GM23338 (cell line): ENCODE measurements around the gene MTRF1L. TPM values are rescaled to one million over a fixed set of nuclear protein-coding genes. Genes with fewer than 3 reads are reported as not detected.
A peak's percentile ranks its signal among the peaks of the same experiment; 100 is the strongest.

ENCODE experiments used
- ATAC-seq: fragments of 200-7000 bp; cut with Tn5 transposase; 3 replicates; pipeline ENCODE4 v1.9.1; 2020
- DNase-seq: peaks from one replicate; pipeline ENCODE4 v3.0.0-alpha.2; 2015; ENCODE audit warnings: low spot score
- H2AFZ ChIP-seq: fragments of 200-600 bp; sonication (generic); 2 replicates; pipeline ENCODE4 v1.8.0; 2016; ENCODE audit warnings: antibody characterized with exemption, mild to moderate bottlenecking, moderate library complexity
- H3F3A ChIP-seq: fragments of 200-600 bp; sonication (generic); replicated peaks from 2 replicates; pipeline ENCODE4 v1.8.0; 2017; ENCODE audit warnings: antibody characterized with exemption, mixed run types, low read depth
- H3K27ac ChIP-seq: fragments of 200-600 bp; sonication (generic); 2 replicates; pipeline ENCODE4 v1.6.1; 2016; ENCODE audit warnings: low read depth
- H3K27me3 ChIP-seq: fragments of 200-600 bp; sonication (generic); 2 replicates; pipeline ENCODE4 v1.8.0; 2016; ENCODE audit warnings: mild to moderate bottlenecking, mixed run types, moderate library complexity; ENCODE audit not compliant: insufficient read depth
- H3K36me3 ChIP-seq: fragments of 200-600 bp; sonication (generic); 2 replicates; pipeline ENCODE4 v1.8.0; 2016; ENCODE audit warnings: mild to moderate bottlenecking; ENCODE audit not compliant: insufficient read depth
- H3K4me1 ChIP-seq: fragments of 200-600 bp; sonication (generic); 2 replicates; pipeline ENCODE4 v1.8.0; 2016; ENCODE audit warnings: mild to moderate bottlenecking, moderate library complexity; ENCODE audit not compliant: insufficient read depth
- H3K4me2 ChIP-seq: fragments of 200-600 bp; sonication (generic); 2 replicates; pipeline ENCODE4 v1.7.1; 2017; ENCODE audit warnings: mixed run types
- H3K4me3 ChIP-seq: fragments of 200-600 bp; sonication (generic); 2 replicates; pipeline ENCODE4 v1.6.1; 2016; ENCODE audit warnings: mixed run types
- H3K79me2 ChIP-seq: fragments of 200-600 bp; sonication (generic); replicated peaks from 2 replicates; pipeline ENCODE4 v1.8.0; 2017; ENCODE audit warnings: mild to moderate bottlenecking; ENCODE audit not compliant: insufficient read depth
- H3K9me2 ChIP-seq: fragments of 200-600 bp; sonication (generic); 2 replicates; pipeline ENCODE4 v1.8.0; 2017; ENCODE audit not compliant: insufficient read depth
- H4K20me1 ChIP-seq: fragments of 200-600 bp; sonication (generic); replicated peaks from 2 replicates; pipeline ENCODE4 v1.8.0; 2017; ENCODE audit warnings: mild to moderate bottlenecking; ENCODE audit not compliant: insufficient read depth
- H3K27ac Mint-ChIP-seq: 2 replicates; pipeline ENCODE4 v1.8.0; 2020; ENCODE audit warnings: inconsistent platforms, mild to moderate bottlenecking, moderate library complexity, mixed read lengths
- H3K27me3 Mint-ChIP-seq: 3 replicates; pipeline ENCODE4 v1.8.0; 2022; ENCODE audit warnings: low read depth, mild to moderate bottlenecking, moderate library complexity, mixed read lengths, inconsistent platforms; ENCODE audit not compliant: insufficient read depth, poor library complexity
- H3K36me3 Mint-ChIP-seq: 3 replicates; pipeline ENCODE4 v1.8.0; 2021; ENCODE audit warnings: low read depth, mild to moderate bottlenecking, inconsistent platforms, moderate library complexity, mixed read lengths
- H3K4me1 Mint-ChIP-seq: 3 replicates; pipeline ENCODE4 v1.8.0; 2020; ENCODE audit warnings: mild to moderate bottlenecking, inconsistent platforms, mixed read lengths
- H3K4me3 Mint-ChIP-seq: 3 replicates; pipeline ENCODE4 v1.8.0; 2021; ENCODE audit warnings: moderate library complexity, mild to moderate bottlenecking, inconsistent platforms, mixed read lengths
- H3K9me3 Mint-ChIP-seq: 3 replicates; pipeline ENCODE4 v1.8.0; 2020; ENCODE audit warnings: moderate library complexity, mild to moderate bottlenecking, inconsistent platforms, mixed read lengths
- JUNB ChIP-seq: IDR thresholded peaks from one replicate; pipeline ENCODE4 v1.6.1; 2016; ENCODE audit warnings: antibody characterized with exemption; ENCODE audit not compliant: unreplicated experiment
- REST ChIP-seq: IDR thresholded peaks from one replicate; pipeline ENCODE4 v1.6.1; 2018; ENCODE audit warnings: antibody characterized with exemption; ENCODE audit not compliant: unreplicated experiment
- STAT1 ChIP-seq: IDR thresholded peaks from one replicate; pipeline ENCODE4 v1.6.1; 2016; ENCODE audit warnings: antibody characterized with exemption; ENCODE audit not compliant: unreplicated experiment
- ZNF114 ChIP-seq: fragments of 250-450 bp; sonication (Bioruptor Pico); IDR thresholded peaks from 2 replicates; pipeline ENCODE4 v1.5.0; 2020; ENCODE audit warnings: mild to moderate bottlenecking, moderate library complexity
- polyA plus RNA-seq: library from polyadenylated mRNA; unstranded; fragments of >200 nt; fragmentation: Nextera tagmentation; extraction: Ambion mirVana; gene quantifications from 2 replicates; pipeline ENCODE4 v1.2.1, GENCODE V29; 2016
- total RNA-seq: library from RNA; depleted of rRNA; stranded (reverse); fragments of >200 nt; shearing (Covaris generic); gene quantifications from 2 replicates; pipeline ENCODE4 v1.2.3, GENCODE V29; 2014
- TF ChIP-seq, protein P1 (sequence below): IDR thresholded peaks from 2 replicates; pipeline ENCODE4 v1.6.1; 2016; ENCODE audit warnings: antibody characterized with exemption
- TF ChIP-seq, protein P2 (sequence below): fragments of 250-450 bp; sonication (Bioruptor Pico); IDR thresholded peaks from 2 replicates; pipeline ENCODE4 v1.5.0; 2020; ENCODE audit warnings: mild to moderate bottlenecking, moderate library complexity

Gene MTRF1L
- total and polyA plus RNA-seq, 2 experiments from 2014 or later, result 20.5 to 28.3 TPM

DNA sequence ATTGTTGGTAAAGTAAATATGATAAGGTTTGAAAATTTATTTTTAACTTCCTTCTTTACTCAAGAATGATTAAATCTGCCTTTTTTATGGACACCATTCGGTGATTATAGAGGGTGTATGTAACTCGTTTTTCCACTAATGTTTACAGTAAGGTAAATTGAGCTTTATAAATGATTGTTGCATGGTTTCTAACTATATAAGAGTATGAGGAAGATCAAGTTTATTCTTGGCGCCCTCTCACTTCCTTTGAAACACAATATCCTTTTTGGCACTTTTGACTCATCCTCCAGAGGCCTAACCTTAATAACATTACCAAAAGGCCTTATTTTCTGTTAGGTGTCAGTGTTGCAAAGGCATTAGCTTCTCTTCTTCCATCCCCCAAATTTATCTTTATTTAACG lies 41.8 kb upstream of the MTRF1L start:
- Histone ChIP-seq H3F3A (no peaks in the 10 kb centered on the region), H2AFZ (no peak overlapping the region), H3K4me1 (no peaks in the 10 kb centered on the region), H3K4me3 (no peak overlapping the region), H3K36me3 (no peaks in the 10 kb centered on the region), H3K79me2 (no peaks in the 10 kb centered on the region), H4K20me1 (no peaks in the 10 kb centered on the region), H3K27me3 (no peaks in the 10 kb centered on the region), H3K4me2 (no peak overlapping the region), H3K27ac (no peak overlapping the region), H3K9me2 (peaks cover 7% of the 10 kb centered on the region; the same call in 1 of the 2 replicates)
- H3K27me3 Mint-ChIP-seq, result peaks cover 2% of the 10 kb centered on the region
- H3K4me1 Mint-ChIP-seq, result peaks cover 28% of the 10 kb centered on the region
- ATAC-seq, result no peak
- 0 out of 3 replicates have a peak, but pooled peaks cover 5% of the 10 kb centered on the region for H3K36me3 Mint-ChIP-seq
- TF ChIP-seq REST (no peak), ZNF114 (CRISPR knock-in tag) (no peak), STAT1 (no peak), JUNB (no peak)
- TF ChIP-seq, protein P1, sequence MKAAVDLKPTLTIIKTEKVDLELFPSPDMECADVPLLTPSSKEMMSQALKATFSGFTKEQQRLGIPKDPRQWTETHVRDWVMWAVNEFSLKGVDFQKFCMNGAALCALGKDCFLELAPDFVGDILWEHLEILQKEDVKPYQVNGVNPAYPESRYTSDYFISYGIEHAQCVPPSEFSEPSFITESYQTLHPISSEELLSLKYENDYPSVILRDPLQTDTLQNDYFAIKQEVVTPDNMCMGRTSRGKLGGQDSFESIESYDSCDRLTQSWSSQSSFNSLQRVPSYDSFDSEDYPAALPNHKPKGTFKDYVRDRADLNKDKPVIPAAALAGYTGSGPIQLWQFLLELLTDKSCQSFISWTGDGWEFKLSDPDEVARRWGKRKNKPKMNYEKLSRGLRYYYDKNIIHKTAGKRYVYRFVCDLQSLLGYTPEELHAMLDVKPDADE, result no peak
- 0 out of 2 replicates have a peak overlapping the region, but pooled peaks have one; percentile 29 for H3K27ac Mint-ChIP-seq
- DNase-seq, result no peak
- H3K9me3 Mint-ChIP-seq, result no peaks in the 10 kb centered on the region
- H3K4me3 Mint-ChIP-seq, result no peak overlapping the region

DNA sequence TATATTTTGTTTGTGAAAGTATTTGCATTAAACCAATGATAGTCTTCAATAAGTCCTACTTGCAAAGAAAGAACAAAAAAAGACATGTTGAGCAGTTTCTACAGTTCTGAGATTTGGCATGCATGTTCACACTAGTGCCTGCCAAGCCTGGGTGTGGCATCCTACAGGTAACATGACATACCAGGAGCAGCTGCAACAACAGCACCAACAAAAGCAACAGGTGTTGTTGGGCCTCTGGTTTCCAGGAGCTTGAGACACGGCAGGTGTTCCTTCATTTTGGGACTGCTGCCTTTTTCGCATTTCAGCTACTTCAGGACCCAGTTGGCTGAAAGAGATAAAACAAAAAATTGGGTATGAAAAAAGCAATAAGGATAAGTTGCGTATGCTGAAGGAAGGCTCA lies 41.2 kb upstream of the MTRF1L start:
- Mint-ChIP-seq H3K27me3 (peaks cover 2% of the 10 kb centered on the region), H3K9me3 (no peaks in the 10 kb centered on the region), H3K4me3 (no peak overlapping the region), H3K27ac (peak overlapping the region; percentile 29; the same call in 1 of the 2 replicates), H3K36me3 (0 out of 3 replicates have a peak, but pooled peaks cover 5% of the 10 kb centered on the region), H3K4me1 (peaks cover 28% of the 10 kb centered on the region)
- TF ChIP-seq, protein P2, sequence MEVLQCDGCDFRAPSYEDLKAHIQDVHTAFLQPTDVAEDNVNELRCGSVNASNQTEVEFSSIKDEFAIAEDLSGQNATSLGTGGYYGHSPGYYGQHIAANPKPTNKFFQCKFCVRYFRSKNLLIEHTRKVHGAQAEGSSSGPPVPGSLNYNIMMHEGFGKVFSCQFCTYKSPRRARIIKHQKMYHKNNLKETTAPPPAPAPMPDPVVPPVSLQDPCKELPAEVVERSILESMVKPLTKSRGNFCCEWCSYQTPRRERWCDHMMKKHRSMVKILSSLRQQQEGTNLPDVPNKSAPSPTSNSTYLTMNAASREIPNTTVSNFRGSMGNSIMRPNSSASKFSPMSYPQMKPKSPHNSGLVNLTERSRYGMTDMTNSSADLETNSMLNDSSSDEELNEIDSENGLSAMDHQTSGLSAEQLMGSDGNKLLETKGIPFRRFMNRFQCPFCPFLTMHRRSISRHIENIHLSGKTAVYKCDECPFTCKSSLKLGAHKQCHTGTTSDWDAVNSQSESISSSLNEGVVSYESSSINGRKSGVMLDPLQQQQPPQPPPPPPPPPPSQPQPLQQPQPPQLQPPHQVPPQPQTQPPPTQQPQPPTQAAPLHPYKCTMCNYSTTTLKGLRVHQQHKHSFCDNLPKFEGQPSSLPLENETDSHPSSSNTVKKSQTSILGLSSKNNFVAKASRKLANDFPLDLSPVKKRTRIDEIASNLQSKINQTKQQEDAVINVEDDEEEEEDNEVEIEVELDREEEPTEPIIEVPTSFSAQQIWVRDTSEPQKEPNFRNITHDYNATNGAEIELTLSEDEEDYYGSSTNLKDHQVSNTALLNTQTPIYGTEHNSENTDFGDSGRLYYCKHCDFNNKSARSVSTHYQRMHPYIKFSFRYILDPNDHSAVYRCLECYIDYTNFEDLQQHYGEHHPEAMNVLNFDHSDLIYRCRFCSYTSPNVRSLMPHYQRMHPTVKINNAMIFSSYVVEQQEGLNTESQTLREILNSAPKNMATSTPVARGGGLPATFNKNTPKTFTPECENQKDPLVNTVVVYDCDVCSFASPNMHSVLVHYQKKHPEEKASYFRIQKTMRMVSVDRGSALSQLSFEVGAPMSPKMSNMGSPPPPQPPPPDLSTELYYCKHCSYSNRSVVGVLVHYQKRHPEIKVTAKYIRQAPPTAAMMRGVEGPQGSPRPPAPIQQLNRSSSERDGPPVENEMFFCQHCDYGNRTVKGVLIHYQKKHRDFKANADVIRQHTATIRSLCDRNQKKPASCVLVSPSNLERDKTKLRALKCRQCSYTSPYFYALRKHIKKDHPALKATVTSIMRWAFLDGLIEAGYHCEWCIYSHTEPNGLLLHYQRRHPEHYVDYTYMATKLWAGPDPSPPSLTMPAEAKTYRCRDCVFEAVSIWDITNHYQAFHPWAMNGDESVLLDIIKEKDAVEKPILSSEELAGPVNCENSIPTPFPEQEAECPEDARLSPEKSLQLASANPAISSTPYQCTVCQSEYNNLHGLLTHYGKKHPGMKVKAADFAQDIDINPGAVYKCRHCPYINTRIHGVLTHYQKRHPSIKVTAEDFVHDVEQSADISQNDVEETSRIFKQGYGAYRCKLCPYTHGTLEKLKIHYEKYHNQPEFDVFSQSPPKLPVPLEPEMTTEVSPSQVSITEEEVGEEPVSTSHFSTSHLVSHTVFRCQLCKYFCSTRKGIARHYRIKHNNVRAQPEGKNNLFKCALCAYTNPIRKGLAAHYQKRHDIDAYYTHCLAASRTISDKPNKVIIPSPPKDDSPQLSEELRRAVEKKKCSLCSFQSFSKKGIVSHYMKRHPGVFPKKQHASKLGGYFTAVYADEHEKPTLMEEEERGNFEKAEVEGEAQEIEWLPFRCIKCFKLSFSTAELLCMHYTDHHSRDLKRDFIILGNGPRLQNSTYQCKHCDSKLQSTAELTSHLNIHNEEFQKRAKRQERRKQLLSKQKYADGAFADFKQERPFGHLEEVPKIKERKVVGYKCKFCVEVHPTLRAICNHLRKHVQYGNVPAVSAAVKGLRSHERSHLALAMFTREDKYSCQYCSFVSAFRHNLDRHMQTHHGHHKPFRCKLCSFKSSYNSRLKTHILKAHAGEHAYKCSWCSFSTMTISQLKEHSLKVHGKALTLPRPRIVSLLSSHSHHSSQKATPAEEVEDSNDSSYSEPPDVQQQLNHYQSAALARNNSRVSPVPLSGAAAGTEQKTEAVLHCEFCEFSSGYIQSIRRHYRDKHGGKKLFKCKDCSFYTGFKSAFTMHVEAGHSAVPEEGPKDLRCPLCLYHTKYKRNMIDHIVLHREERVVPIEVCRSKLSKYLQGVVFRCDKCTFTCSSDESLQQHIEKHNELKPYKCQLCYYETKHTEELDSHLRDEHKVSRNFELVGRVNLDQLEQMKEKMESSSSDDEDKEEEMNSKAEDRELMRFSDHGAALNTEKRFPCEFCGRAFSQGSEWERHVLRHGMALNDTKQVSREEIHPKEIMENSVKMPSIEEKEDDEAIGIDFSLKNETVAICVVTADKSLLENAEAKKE (CRISPR knock-in tag), result 0 out of 2 replicates have a peak, but pooled peaks have one; percentile 15
- TF ChIP-seq, protein P1, result no peak
- H3K4me1 ChIP-seq, result no peaks in the 10 kb centered on the region
- no peaks in the 10 kb centered on the region for H3K79me2 ChIP-seq
- no peak overlapping the region for H3K27ac ChIP-seq
- H3F3A ChIP-seq, result no peaks in the 10 kb centered on the region
- no peak for ATAC-seq
- peaks cover 4% of the 10 kb centered on the region; the same call in 1 of the 2 replicates for H3K36me3 ChIP-seq
- peaks cover 7% of the 10 kb centered on the region; the same call in 1 of the 2 replicates for H3K9me2 ChIP-seq
- no peak overlapping the region for H2AFZ ChIP-seq
- peak; percentile 10 for DNase-seq
- H3K4me2 ChIP-seq, result no peak overlapping the region
- no peaks in the 10 kb centered on the region for H4K20me1 ChIP-seq
- no peaks in the 10 kb centered on the region for H3K27me3 ChIP-seq
- H3K4me3 ChIP-seq, result no peak overlapping the region
